Muscle of leg (tissue), 11 donors: ENCODE measurements around the gene RAB5A. TPM values are rescaled to one million over a fixed set of nuclear protein-coding genes. Genes with fewer than 3 reads are reported as not detected.
A peak's percentile ranks its signal among the peaks of the same experiment; 100 is the strongest.
"Not testable (repeated sequence)": the region's sequence is repeated elsewhere in the genome, so short reads cannot be mapped to it uniquely, and the experiment has no call there.

Experiments
- DNase-seq: peaks from one replicate; pipeline ENCODE4 v3.0.0; 2013
- H3K27ac ChIP-seq: one replicate; pipeline ENCODE4 v1.5.1; 2013; ENCODE audit warnings: mild to moderate bottlenecking, low read length, control low read depth
- H3K27me3 ChIP-seq: one replicate; pipeline ENCODE4 v1.6.1; 2013; ENCODE audit warnings: low read length; ENCODE audit not compliant: control insufficient read depth, insufficient read depth
- H3K36me3 ChIP-seq: one replicate; pipeline ENCODE4 v1.6.1; 2013; ENCODE audit warnings: low read length; ENCODE audit not compliant: control insufficient read depth, insufficient read depth
- H3K4me1 ChIP-seq: one replicate; pipeline ENCODE4 v1.6.1; 2013; ENCODE audit warnings: low read length; ENCODE audit not compliant: control insufficient read depth, insufficient read depth
- H3K4me3 ChIP-seq: one replicate; pipeline ENCODE4 v1.5.1; 2013; ENCODE audit warnings: low read length, control low read depth
- H3K9me3 ChIP-seq: replicated peaks from 2 replicates; pipeline ENCODE4 v1.6.1; 2013; ENCODE audit warnings: low read depth, low read length; ENCODE audit not compliant: control insufficient read depth
- whole genome bisulfite sequencing: methylation state at CpG from one replicate; pipeline ENCODE4 v1.1.5; 2013; ENCODE audit warnings: missing lambda C conversion rate; ENCODE audit not compliant: insufficient coverage; 5-methylcytosine and 5-hydroxymethylcytosine counted together
- polyA plus RNA-seq, 8 donors: library from polyadenylated mRNA; unstranded; fragments of 120-200 nt; gene quantifications; one replicate each; pipeline versions ENCODE4 v1.2.1 to v1.2.3, GENCODE V29; 2013; ENCODE audit warnings: inconsistent platforms in 1 of 8, low replicate concordance in 1 of 8; ENCODE audit not compliant: insufficient read length in 8 of 8, insufficient read depth in 1 of 8
- total RNA-seq: library from RNA; stranded (reverse); fragments of 120-200 nt; gene quantifications from one replicate; pipeline ENCODE4 v1.2.4, GENCODE V29; 2013

Gene RAB5A
- total and polyA plus RNA-seq, 9 donors: 30.4 to 49.9 (median 36.1) TPM

- H3K36me3 ChIP-seq: no peaks in the 10 kb centered on the region
- DNase-seq: no peak
- H3K27ac ChIP-seq: no peak overlapping the region
- no CpG with 5 or more reads among the region's 1 CpG for WGBS
- H3K4me3 ChIP-seq: no peak overlapping the region
- H3K9me3 ChIP-seq: no peaks in the 10 kb centered on the region
- H3K4me1 ChIP-seq: no peaks in the 10 kb centered on the region
- H3K27me3 ChIP-seq: no peaks in the 10 kb centered on the region
Measured at GRCh38 chr3:20015525-20015924, 68.6 kb downstream of the RAB5A start.

GRCh38 chr3:20016076-20016475 is 69.2 kb downstream of the RAB5A start:
- not testable (repeated sequence) for H3K36me3 ChIP-seq, DNase-seq, H3K27me3 ChIP-seq, H3K4me1 ChIP-seq, H3K27ac ChIP-seq, H3K9me3 ChIP-seq, H3K4me3 ChIP-seq
- no CpG with 5 or more reads among the region's 3 CpGs for WGBS

- H3K36me3 ChIP-seq: no peaks in the 10 kb centered on the region
Measured at GRCh38 chr3:20022954-20023622, 76.2 kb downstream of the RAB5A start.

GRCh38 chr3:20023623-20024405 is 76.9 kb downstream of the RAB5A start:
- WGBS: no CpG with 5 or more reads among the region's 2 CpGs
- H3K27ac ChIP-seq: peak overlapping the region; percentile 64
- no peaks in the 10 kb centered on the region for H3K9me3 ChIP-seq
- H3K36me3 ChIP-seq: no peaks in the 10 kb centered on the region
- no peaks in the 10 kb centered on the region for H3K27me3 ChIP-seq
- no peaks in the 10 kb centered on the region for H3K4me1 ChIP-seq
- DNase-seq: peak; percentile 64
- no peak overlapping the region for H3K4me3 ChIP-seq

More at GRCh38 chr3:20022954-20023622, 76.2 kb downstream of the RAB5A start:
- no peaks in the 10 kb centered on the region for H3K27me3 ChIP-seq
- DNase-seq: no peak
- no peaks in the 10 kb centered on the region for H3K9me3 ChIP-seq
- H3K27ac ChIP-seq: peak overlapping the region; percentile 42
- no peaks in the 10 kb centered on the region for H3K4me1 ChIP-seq
- H3K4me3 ChIP-seq: no peak overlapping the region
- no CpG with 5 or more reads among the region's 2 CpGs for WGBS

GRCh38 chr3:20027136-20027535 is 80.2 kb downstream of the RAB5A start:
- Histone ChIP-seq H3K27me3 (no peaks in the 10 kb centered on the region), H3K9me3 (no peaks in the 10 kb centered on the region), H3K36me3 (no peaks in the 10 kb centered on the region), H3K4me3 (no peak overlapping the region), H3K27ac (no peak overlapping the region), H3K4me1 (no peaks in the 10 kb centered on the region)
- no CpG with 5 or more reads among the region's 4 CpGs for WGBS
- DNase-seq: no peak

GRCh38 chr3:20028905-20029331 is 82.0 kb downstream of the RAB5A start:
- Histone ChIP-seq H3K27me3 (no peaks in the 10 kb centered on the region), H3K27ac (no peak overlapping the region), H3K36me3 (no peaks in the 10 kb centered on the region), H3K4me1 (no peaks in the 10 kb centered on the region), H3K9me3 (no peaks in the 10 kb centered on the region), H3K4me3 (no peak overlapping the region)
- 79% methylated on average over 3 of the region's 7 CpGs for WGBS
- no peak for DNase-seq

GRCh38 chr3:20031939-20032338 is 85.0 kb downstream of the RAB5A start:
- H3K27ac ChIP-seq, DNase-seq, H3K36me3 ChIP-seq, H3K27me3 ChIP-seq, H3K9me3 ChIP-seq, H3K4me3 ChIP-seq, H3K4me1 ChIP-seq: not testable (repeated sequence)
- WGBS: 93% methylated on average over 3 of the region's 7 CpGs

Other genes starting within 250 kb of the RAB5A start
- gene EFHB, start 12.9 kb upstream of the RAB5A start, total RNA-seq: 0.89 TPM
- 1 to 10 TPM in 3 of 8 donors, under 1 TPM in 5; 0.47 to 2.2 (median 0.87) TPM for gene EFHB, start 12.9 kb upstream of the RAB5A start, polyA plus RNA-seq
- gene PP2D1, start 65.2 kb downstream of the RAB5A start, total RNA-seq: not detected
- gene PP2D1, start 65.2 kb downstream of the RAB5A start, polyA plus RNA-seq: under 1 TPM; 0.12 to 0.37 (median 0.21) TPM
- gene KAT2B, start 93.3 kb downstream of the RAB5A start, total RNA-seq: 14.6 TPM
- 10 to 100 TPM; 13.4 to 22.9 (median 17.8) TPM for gene KAT2B, start 93.3 kb downstream of the RAB5A start, polyA plus RNA-seq
- gene SGO1, start 239.1 kb downstream of the RAB5A start, total RNA-seq: 4.2 TPM
- 1 to 10 TPM; 4.5 to 8.1 (median 5.6) TPM for gene SGO1, start 239.1 kb downstream of the RAB5A start, polyA plus RNA-seq